ENCODE measurements around the gene TELO2. TPM values are rescaled to one million over a fixed set of nuclear protein-coding genes. Genes with fewer than 3 reads are reported as not detected.

Gene TELO2
- total RNA-seq, 1 donor from 2014 or later = 87.5 TPM

DNA sequence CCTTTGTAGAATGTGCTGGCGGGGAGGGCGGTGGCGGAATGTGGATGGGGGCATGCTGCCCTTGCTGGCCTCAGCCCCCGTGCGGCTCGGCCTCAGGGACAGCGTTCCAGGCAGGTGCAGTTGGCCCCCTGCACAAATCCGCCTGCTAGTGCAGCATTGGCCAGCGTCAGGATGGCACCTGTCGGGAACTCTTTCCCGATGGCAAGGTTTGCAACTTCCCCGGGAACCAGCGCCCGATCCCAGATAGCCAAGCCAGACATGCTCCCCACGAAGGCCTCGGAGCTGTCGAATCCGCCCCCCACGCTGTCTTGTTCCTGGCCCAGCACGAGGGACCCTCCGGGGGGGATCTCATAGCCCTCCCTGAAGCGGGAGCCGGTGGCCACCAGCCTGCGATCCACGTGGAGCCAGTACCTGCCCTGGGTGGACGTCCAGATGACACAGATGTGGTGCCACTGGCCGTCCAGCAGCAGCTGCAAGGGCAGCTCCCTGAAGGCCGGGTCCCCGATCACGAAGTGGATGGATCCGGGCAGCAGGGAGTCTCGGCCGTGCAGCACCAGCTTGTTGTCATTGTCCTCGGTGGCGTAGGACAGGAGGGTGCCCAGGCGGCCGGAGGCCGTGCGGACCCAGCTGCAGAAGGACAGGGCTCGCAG, 7.2 kb upstream of the TELO2 start:
- Mint-ChIP-seq H3K9me3 (no peaks in the 10 kb centered on the region), H3K27ac (ENCODE audit: unreplicated experiment) (no peak overlapping the region), H3K4me1 (no peaks in the 10 kb centered on the region), H3K36me3 (ENCODE audit: low read depth) (no peaks in the 10 kb centered on the region), H3K4me3 (no peak overlapping the region), H3K27me3 (ENCODE audit: low read depth) (peaks cover 22% of the 10 kb centered on the region)
- no peak for DNase-seq (ENCODE audit: low read depth, low spot score)
- TF ChIP-seq, protein P1, sequence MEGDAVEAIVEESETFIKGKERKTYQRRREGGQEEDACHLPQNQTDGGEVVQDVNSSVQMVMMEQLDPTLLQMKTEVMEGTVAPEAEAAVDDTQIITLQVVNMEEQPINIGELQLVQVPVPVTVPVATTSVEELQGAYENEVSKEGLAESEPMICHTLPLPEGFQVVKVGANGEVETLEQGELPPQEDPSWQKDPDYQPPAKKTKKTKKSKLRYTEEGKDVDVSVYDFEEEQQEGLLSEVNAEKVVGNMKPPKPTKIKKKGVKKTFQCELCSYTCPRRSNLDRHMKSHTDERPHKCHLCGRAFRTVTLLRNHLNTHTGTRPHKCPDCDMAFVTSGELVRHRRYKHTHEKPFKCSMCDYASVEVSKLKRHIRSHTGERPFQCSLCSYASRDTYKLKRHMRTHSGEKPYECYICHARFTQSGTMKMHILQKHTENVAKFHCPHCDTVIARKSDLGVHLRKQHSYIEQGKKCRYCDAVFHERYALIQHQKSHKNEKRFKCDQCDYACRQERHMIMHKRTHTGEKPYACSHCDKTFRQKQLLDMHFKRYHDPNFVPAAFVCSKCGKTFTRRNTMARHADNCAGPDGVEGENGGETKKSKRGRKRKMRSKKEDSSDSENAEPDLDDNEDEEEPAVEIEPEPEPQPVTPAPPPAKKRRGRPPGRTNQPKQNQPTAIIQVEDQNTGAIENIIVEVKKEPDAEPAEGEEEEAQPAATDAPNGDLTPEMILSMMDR (conservative IDR thresholded peaks at IDR 0.05) = no peak

GRCh38 chr16:1486551-1487390, 6.4 kb upstream of the TELO2 start:
- no peak for DNase-seq (ENCODE audit: low read depth, low spot score)
- Mint-ChIP-seq H3K27ac (ENCODE audit: unreplicated experiment) (peak overlapping the region; percentile 50), H3K4me1 (no peaks in the 10 kb centered on the region), H3K27me3 (ENCODE audit: low read depth) (peaks cover 16% of the 10 kb centered on the region), H3K9me3 (no peaks in the 10 kb centered on the region), H3K4me3 (no peak overlapping the region), H3K36me3 (ENCODE audit: low read depth) (no peaks in the 10 kb centered on the region)
- TF ChIP-seq, protein P1 (conservative IDR thresholded peaks at IDR 0.05) = no peak

- no peaks in the 10 kb centered on the region for H3K36me3 Mint-ChIP-seq (ENCODE audit: low read depth)
- H3K27me3 Mint-ChIP-seq (ENCODE audit: low read depth) = peaks cover 16% of the 10 kb centered on the region
- TF ChIP-seq, protein P1 (conservative IDR thresholded peaks at IDR 0.05) = no peak
- peaks cover 3% of the 10 kb centered on the region for H3K4me1 Mint-ChIP-seq
- no peak for DNase-seq (ENCODE audit: low read depth, low spot score)
- H3K9me3 Mint-ChIP-seq = no peaks in the 10 kb centered on the region
- H3K27ac Mint-ChIP-seq (ENCODE audit: unreplicated experiment) = no peak overlapping the region
- H3K4me3 Mint-ChIP-seq = no peak overlapping the region
These were observed 5.6 kb upstream of the TELO2 start for GRCh38 chr16:1487395-1488053.

DNA sequence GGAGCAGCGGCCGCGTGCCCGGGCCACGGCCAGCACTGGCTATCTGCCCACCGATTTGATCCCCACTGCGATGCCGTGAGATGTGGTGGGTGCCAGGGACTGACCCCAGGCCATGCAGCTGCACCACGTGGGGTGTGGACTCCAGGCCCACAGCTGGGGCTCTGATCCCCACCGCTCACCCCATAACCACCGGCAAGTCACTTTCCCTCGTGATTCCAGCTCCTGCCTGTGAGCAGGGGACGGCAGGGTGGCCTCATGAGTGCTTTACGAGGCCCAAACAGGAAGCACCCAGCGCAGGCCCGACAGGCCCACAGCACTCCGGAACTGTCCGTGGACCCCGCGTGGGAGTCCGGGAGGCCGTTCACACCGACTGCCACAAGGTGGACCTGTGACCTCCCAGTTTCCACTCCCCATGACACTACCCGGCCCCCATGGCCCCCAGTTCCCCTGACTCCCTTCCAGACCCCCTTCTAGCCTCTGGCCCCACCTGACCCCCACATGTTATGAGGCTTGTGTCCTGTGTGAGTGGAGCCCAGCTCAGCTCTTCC, 5.0 kb upstream of the TELO2 start:
- H3K9me3 Mint-ChIP-seq = no peaks in the 10 kb centered on the region
- H3K36me3 Mint-ChIP-seq (ENCODE audit: low read depth) = no peaks in the 10 kb centered on the region
- TF ChIP-seq, protein P1 (conservative IDR thresholded peaks at IDR 0.05) = no peak
- H3K4me3 Mint-ChIP-seq = no peak overlapping the region
- DNase-seq (ENCODE audit: low read depth, low spot score) = no peak
- peak overlapping the region; percentile 19 for H3K27ac Mint-ChIP-seq (ENCODE audit: unreplicated experiment)
- H3K4me1 Mint-ChIP-seq = peaks cover 8% of the 10 kb centered on the region
- peaks cover 16% of the 10 kb centered on the region for H3K27me3 Mint-ChIP-seq (ENCODE audit: low read depth)

DNA sequence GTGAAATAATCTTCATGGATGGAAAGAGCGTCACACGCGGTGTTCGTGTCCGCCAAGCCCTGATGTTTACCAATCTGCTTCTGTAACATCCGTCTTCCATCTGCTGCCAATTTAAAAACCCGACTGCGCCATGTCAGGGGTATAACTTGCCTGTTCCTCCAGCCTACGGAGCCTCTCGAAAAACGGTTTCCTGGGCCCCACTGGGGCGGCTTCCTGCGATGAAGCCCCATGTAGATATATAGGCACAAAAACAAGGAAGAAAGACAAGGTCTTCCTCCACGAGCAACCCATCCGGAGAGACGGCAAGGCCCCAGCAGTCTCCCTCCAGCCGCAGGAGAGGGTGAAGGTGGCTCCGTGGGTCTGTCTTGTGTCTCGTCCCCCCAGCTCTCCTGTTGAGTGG, 4.5 kb upstream of the TELO2 start, which contains the start of gene PTX4:
Gene PTX4, minus strand, starts transcription at position 326 of the 400 bp plus-strand sequence. Its CDS starts 35 bp downstream, at position 291.
- peak within 1 kb of the TSS; percentile 19 for H3K27ac Mint-ChIP-seq (ENCODE audit: unreplicated experiment)
- peaks cover 8% of the 10 kb centered on the region for H3K4me1 Mint-ChIP-seq
- DNase-seq (ENCODE audit: low read depth, low spot score) = no peak
- no peaks in the 10 kb centered on the region for H3K36me3 Mint-ChIP-seq (ENCODE audit: low read depth)
- H3K27me3 Mint-ChIP-seq (ENCODE audit: low read depth) = peaks cover 11% of the 10 kb centered on the region
- H3K4me3 Mint-ChIP-seq = no peak within 1 kb of the TSS
- TF ChIP-seq, protein P1 (conservative IDR thresholded peaks at IDR 0.05) = no peak
- no peaks in the 10 kb centered on the region for H3K9me3 Mint-ChIP-seq
